ENCODE measurements around the gene FSTL4. TPM values are rescaled to one million over a fixed set of nuclear protein-coding genes. Genes with fewer than 3 reads are reported as not detected.

The FSTL4 gene
- total RNA-seq, 1 donor from 2014 or later, result 11.3 TPM

- TF ChIP-seq, protein P1, sequence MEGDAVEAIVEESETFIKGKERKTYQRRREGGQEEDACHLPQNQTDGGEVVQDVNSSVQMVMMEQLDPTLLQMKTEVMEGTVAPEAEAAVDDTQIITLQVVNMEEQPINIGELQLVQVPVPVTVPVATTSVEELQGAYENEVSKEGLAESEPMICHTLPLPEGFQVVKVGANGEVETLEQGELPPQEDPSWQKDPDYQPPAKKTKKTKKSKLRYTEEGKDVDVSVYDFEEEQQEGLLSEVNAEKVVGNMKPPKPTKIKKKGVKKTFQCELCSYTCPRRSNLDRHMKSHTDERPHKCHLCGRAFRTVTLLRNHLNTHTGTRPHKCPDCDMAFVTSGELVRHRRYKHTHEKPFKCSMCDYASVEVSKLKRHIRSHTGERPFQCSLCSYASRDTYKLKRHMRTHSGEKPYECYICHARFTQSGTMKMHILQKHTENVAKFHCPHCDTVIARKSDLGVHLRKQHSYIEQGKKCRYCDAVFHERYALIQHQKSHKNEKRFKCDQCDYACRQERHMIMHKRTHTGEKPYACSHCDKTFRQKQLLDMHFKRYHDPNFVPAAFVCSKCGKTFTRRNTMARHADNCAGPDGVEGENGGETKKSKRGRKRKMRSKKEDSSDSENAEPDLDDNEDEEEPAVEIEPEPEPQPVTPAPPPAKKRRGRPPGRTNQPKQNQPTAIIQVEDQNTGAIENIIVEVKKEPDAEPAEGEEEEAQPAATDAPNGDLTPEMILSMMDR (conservative IDR thresholded peaks at IDR 0.05), result no peak
- H3K27ac Mint-ChIP-seq, result no peak overlapping the region
- H3K36me3 Mint-ChIP-seq, result no peaks in the 10 kb centered on the region
- no peak overlapping the region for H3K4me3 Mint-ChIP-seq
- no peaks in the 10 kb centered on the region for H3K9me3 Mint-ChIP-seq
- no peaks in the 10 kb centered on the region for H3K27me3 Mint-ChIP-seq
- H3K4me1 Mint-ChIP-seq (ENCODE audit: unreplicated experiment), result peaks cover 27% of the 10 kb centered on the region
- DNase-seq (ENCODE audit: extremely low spot score, unreplicated experiment), result no peak
Measured at GRCh38 chr5:133520062-133520461, 92.3 kb downstream of the FSTL4 start.

DNA sequence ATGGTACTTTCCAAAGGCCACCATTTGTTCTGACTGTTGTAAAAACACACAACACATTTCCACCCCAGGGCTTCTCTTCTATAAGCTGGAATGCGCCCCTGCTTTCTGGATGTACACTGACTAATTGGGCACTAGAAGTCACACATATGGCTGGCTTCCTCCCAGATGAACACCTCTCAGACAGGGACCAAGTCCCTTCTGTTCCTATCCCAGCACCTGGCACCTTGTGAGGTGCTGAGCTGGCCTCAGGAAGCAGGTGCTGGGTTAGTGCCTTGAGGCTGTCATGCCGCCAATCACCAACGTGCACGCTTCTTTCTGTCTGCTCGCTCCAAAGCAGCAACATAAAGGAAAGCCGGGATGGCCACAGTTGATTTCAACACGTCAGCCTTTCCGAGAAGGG lies 93.2 kb downstream of the FSTL4 start:
- TF ChIP-seq, protein P1 (conservative IDR thresholded peaks at IDR 0.05), result no peak
- Mint-ChIP-seq H3K4me1 (ENCODE audit: unreplicated experiment) (peaks cover 25% of the 10 kb centered on the region), H3K4me3 (no peak overlapping the region), H3K36me3 (no peaks in the 10 kb centered on the region), H3K27me3 (no peaks in the 10 kb centered on the region), H3K9me3 (no peaks in the 10 kb centered on the region), H3K27ac (no peak overlapping the region)
- no peak for DNase-seq (ENCODE audit: extremely low spot score, unreplicated experiment)

DNA sequence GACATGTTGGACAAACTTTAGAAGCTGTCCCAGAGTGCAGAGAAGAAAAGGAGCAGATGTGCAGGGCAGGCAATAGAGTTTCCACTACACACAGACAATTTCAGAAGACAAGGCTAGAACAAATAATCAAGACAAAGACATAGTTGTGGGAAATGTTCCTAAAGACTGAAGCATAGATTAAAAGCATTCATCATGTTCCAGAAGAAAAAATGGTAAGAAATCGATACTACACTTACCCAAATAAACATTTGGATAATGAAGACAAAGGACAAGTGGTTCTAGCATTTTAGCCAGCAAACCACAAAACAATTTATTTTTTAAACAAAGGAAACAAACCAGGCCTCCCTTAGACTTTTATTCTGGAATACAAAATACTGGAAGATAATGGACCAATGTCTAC lies 97.9 kb downstream of the FSTL4 start:
- Mint-ChIP-seq H3K27ac (no peak overlapping the region), H3K9me3 (no peaks in the 10 kb centered on the region), H3K27me3 (no peaks in the 10 kb centered on the region), H3K4me1 (ENCODE audit: unreplicated experiment) (peaks cover 3% of the 10 kb centered on the region), H3K4me3 (no peak overlapping the region), H3K36me3 (no peaks in the 10 kb centered on the region)
- TF ChIP-seq, protein P1 (conservative IDR thresholded peaks at IDR 0.05), result no peak
- DNase-seq (ENCODE audit: extremely low spot score, unreplicated experiment), result no peak

- H3K4me3 Mint-ChIP-seq, result no peak overlapping the region
- no peak for DNase-seq (ENCODE audit: extremely low spot score, unreplicated experiment)
- no peaks in the 10 kb centered on the region for H3K36me3 Mint-ChIP-seq
- no peak overlapping the region for H3K27ac Mint-ChIP-seq
- peaks cover 10% of the 10 kb centered on the region for H3K4me1 Mint-ChIP-seq (ENCODE audit: unreplicated experiment)
- H3K9me3 Mint-ChIP-seq, result no peaks in the 10 kb centered on the region
- no peaks in the 10 kb centered on the region for H3K27me3 Mint-ChIP-seq
- TF ChIP-seq, protein P1 (conservative IDR thresholded peaks at IDR 0.05), result no peak
Measured at GRCh38 chr5:133512896-133513295, 99.4 kb downstream of the FSTL4 start.

DNA sequence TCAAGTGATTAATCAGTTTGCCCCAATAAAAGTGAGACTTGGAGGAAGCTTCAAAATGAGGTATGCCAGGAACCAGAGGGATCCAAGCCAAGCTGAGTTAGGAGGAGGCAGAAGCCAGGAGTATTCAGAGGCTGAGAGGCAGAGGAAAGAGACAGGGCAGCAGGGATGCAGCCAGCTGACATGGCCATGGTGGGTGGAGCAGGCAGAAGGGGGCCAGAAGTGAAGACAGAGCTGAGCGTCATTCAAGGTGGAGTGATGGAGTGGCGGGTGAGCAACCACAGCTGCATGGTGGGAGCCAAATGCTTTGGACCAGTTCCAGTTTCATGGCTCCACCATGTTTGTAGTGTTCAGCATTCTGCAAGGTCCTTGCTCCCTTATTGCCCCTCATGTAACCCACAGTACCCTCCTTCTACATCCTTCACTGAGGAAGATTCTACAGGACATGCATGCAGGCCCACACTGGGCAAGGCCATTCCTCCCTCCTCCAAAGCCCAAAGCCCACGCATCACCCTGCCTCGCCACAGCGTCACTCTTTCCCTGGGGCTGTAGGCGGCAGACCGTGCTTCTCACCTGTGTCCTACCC lies 100.6 kb downstream of the FSTL4 start:
- no peaks in the 10 kb centered on the region for H3K27me3 Mint-ChIP-seq
- no peak overlapping the region for H3K4me3 Mint-ChIP-seq
- no peaks in the 10 kb centered on the region for H3K9me3 Mint-ChIP-seq
- H3K36me3 Mint-ChIP-seq, result no peaks in the 10 kb centered on the region
- H3K4me1 Mint-ChIP-seq (ENCODE audit: unreplicated experiment), result peaks cover 10% of the 10 kb centered on the region
- H3K27ac Mint-ChIP-seq, result no peak overlapping the region
- no peak for DNase-seq (ENCODE audit: extremely low spot score, unreplicated experiment)
- TF ChIP-seq, protein P1 (conservative IDR thresholded peaks at IDR 0.05), result no peak

Data from type B pancreatic cell (in vitro differentiated cells).